SK-N-MC (cell line): ENCODE results near the gene NUDT1.

ENCODE experiments used
- EZH2 ChIP-seq: fragments of 200-600 bp; sonication (generic); IDR thresholded peaks from one replicate; pipeline ENCODE4 v1.6.1; 2017; ENCODE audit warnings: antibody characterized with exemption
- POLR2AphosphoS5 ChIP-seq: IDR thresholded peaks from 2 replicates; pipeline ENCODE4 v1.6.1; 2012; ENCODE audit warnings: mild to moderate bottlenecking, low read depth, low read length, borderline replicate concordance

- TF ChIP-seq POLR2AphosphoS5 = no peak
- TF ChIP-seq EZH2 = no peak
Observed at GRCh38 chr7:2296832-2297231, 54.8 kb downstream of the NUDT1 start.
